ENCODE results near the gene RPS6KC1.

DNA sequence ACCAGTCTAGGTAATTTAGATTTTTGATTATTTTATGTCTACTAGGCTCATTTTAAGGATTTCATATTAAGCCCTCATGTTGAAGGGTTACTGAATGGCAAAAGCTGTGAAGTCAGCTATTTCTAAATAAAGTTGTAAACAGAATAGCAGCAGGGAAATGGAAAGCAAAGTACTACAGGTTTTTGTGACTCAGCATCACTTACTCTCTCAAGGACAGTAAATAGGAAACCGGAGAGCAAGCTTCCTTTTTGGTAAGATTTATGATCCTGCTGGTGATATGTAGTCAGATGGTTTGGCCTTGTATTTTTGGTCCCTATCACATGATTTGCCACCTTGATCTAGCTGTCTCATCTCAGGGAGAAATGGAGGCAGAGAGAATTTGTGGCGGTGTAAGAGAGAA, 226.0 kb downstream of the RPS6KC1 start:
- no peak for TF ChIP-seq POLR2A (IDR thresholded peaks at IDR 0.05)
- TF ChIP-seq, protein P1, sequence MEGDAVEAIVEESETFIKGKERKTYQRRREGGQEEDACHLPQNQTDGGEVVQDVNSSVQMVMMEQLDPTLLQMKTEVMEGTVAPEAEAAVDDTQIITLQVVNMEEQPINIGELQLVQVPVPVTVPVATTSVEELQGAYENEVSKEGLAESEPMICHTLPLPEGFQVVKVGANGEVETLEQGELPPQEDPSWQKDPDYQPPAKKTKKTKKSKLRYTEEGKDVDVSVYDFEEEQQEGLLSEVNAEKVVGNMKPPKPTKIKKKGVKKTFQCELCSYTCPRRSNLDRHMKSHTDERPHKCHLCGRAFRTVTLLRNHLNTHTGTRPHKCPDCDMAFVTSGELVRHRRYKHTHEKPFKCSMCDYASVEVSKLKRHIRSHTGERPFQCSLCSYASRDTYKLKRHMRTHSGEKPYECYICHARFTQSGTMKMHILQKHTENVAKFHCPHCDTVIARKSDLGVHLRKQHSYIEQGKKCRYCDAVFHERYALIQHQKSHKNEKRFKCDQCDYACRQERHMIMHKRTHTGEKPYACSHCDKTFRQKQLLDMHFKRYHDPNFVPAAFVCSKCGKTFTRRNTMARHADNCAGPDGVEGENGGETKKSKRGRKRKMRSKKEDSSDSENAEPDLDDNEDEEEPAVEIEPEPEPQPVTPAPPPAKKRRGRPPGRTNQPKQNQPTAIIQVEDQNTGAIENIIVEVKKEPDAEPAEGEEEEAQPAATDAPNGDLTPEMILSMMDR (IDR thresholded peaks at IDR 0.05) = no peak
